ENCODE measurements around the gene UCHL5.
A peak's percentile ranks its signal among the peaks of the same experiment; 100 is the strongest.
"Not testable (repeated sequence)": the region's sequence is repeated elsewhere in the genome, so short reads cannot be mapped to it uniquely, and the experiment has no call there.

UCHL5 gene

GRCh38 chr1:193060406-193060805 lies 1.2 kb upstream of the UCHL5 start:
- H3K27me3 ChIP-seq (ENCODE audit: control insufficient read depth, insufficient read depth, low read length): no peaks in the 10 kb centered on the region
- peak overlapping the region; percentile 97 for H3K4me3 ChIP-seq (ENCODE audit: low read length)
- peaks cover 13% of the 10 kb centered on the region for H3K4me1 ChIP-seq (ENCODE audit: control insufficient read depth, insufficient read depth, low read length)
- H3K27ac ChIP-seq (ENCODE audit: low read depth, low read length): peak overlapping the region; percentile 100
- H3K9ac ChIP-seq (ENCODE audit: low read length): no peak overlapping the region
- no peaks in the 10 kb centered on the region for H3K36me3 ChIP-seq (ENCODE audit: control insufficient read depth, insufficient read depth, low read length)

DNA sequence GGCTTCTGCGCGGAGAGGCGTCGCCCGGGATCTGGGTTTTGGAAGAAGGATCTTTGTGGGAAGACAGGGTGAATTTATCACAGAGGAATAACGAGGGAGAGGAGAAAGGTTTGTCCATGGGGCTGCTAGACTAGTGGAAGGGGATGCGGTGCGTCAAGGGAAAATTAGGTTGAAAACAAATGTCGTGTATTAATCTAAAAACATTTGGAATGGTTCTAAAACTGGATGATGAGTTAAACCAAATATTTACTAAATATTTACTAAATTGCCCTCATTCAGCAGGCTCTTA lies 899 bp upstream of the UCHL5 start:
- H3K4me3 ChIP-seq (ENCODE audit: low read length): peak overlapping the region; percentile 97
- H3K36me3 ChIP-seq (ENCODE audit: control insufficient read depth, insufficient read depth, low read length): no peaks in the 10 kb centered on the region
- peak overlapping the region; percentile 100 for H3K27ac ChIP-seq (ENCODE audit: low read depth, low read length)
- H3K9ac ChIP-seq (ENCODE audit: low read length): peak overlapping the region; percentile 99
- H3K27me3 ChIP-seq (ENCODE audit: control insufficient read depth, insufficient read depth, low read length): no peaks in the 10 kb centered on the region
- H3K4me1 ChIP-seq (ENCODE audit: control insufficient read depth, insufficient read depth, low read length): peaks cover 13% of the 10 kb centered on the region

DNA sequence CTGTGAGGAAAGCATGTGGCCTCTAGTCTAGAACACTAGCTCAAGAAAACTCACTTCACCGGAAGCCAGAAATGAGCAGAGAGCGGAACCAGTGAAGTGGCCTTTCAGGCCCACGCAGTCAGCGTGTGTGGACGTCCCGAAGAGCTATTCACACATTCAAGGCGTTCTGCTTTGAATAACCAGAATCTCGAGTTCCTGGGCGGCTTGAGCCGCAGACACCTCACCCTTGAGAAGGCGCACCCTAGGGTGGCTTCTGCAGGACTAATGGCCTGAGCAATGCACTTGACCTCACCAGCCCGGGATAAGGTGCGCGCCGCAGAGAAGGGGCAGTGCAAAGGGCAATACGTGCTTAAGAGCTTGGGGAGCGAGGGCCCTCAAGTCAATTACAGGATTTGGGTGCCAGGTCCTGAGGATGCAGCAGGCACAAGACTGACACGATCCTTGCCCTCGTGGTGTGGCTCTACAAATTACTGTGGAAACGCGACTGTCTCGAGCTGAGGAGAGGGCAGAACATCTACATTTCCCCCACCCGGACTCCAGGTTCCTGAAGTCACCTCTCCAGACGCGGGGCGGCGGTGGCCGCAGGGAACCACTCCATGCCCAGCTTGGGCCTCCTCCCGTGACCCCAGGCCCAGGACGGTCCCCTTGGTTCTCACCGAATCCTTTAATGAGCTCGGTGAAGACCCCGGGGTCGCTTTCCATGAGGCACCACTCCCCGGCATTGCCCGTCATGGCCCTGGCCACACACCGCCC lies 455 bp downstream of the UCHL5 start:
- peaks cover 13% of the 10 kb centered on the region for H3K4me1 ChIP-seq (ENCODE audit: control insufficient read depth, insufficient read depth, low read length)
- H3K36me3 ChIP-seq (ENCODE audit: control insufficient read depth, insufficient read depth, low read length): no peaks in the 10 kb centered on the region
- no peaks in the 10 kb centered on the region for H3K27me3 ChIP-seq (ENCODE audit: control insufficient read depth, insufficient read depth, low read length)
- H3K4me3 ChIP-seq (ENCODE audit: low read length): peak overlapping the region; percentile 97
- H3K27ac ChIP-seq (ENCODE audit: low read depth, low read length): peak overlapping the region; percentile 100
- H3K9ac ChIP-seq (ENCODE audit: low read length): peak overlapping the region; percentile 90

- H3K27me3 ChIP-seq (ENCODE audit: control insufficient read depth, insufficient read depth, low read length): no peaks in the 10 kb centered on the region
- H3K36me3 ChIP-seq (ENCODE audit: control insufficient read depth, insufficient read depth, low read length): no peaks in the 10 kb centered on the region
- H3K9ac ChIP-seq (ENCODE audit: low read length): no peak overlapping the region
- H3K4me3 ChIP-seq (ENCODE audit: low read length): no peak overlapping the region
- H3K4me1 ChIP-seq (ENCODE audit: control insufficient read depth, insufficient read depth, low read length): peaks cover 3% of the 10 kb centered on the region
- no peak overlapping the region for H3K27ac ChIP-seq (ENCODE audit: low read depth, low read length)
Measured at GRCh38 chr1:193054169-193054675, 4.9 kb downstream of the UCHL5 start.

- not testable (repeated sequence) for H3K9ac ChIP-seq (ENCODE audit: low read length); H3K27ac ChIP-seq (ENCODE audit: low read depth, low read length); H3K4me3 ChIP-seq (ENCODE audit: low read length); H3K4me1 ChIP-seq (ENCODE audit: control insufficient read depth, insufficient read depth, low read length); H3K36me3 ChIP-seq (ENCODE audit: control insufficient read depth, insufficient read depth, low read length); H3K27me3 ChIP-seq (ENCODE audit: control insufficient read depth, insufficient read depth, low read length)
Measured at GRCh38 chr1:193048913-193049312, 10.2 kb downstream of the UCHL5 start.

DNA sequence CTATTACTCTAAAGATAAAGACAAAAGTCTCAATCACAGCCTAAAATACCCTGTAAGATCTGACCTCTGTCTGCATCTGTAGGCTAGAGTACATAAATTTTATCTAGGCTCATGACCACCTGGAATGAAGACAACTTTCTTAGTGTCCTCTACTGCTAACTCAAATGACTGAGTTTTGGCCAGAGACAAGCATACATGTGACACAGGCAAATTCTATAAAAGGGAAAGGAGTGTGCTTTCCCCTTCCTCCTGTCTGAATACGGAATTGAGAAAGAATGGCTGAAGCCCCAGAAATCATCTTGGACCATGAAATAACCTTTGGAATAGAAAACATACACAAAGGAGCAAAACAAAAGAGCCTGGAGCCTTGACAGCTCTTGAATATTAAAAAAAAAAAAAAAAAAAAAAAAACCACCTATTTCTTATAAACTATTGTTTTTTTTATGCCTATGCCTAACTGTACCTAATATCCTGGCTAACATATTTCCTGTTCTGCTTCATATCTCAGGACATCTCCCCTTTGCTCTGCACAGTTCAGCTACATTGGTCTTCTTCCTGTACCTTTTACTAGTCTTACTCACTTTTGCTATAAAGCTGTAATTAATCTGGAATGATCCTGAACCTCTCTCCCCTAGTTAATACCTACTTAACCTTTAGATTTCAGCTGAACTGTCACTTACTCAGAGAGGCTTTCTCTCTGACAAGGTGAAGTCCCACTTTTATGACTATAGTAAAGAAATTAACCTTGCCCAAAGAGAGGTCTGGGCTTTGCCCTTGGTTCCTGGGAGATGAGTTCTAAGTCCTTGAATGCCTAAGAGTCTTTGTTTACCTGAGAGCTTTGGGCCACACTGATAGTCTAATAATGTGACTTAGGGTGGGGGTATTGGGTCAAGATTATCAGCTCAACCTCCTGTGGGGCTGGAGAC lies 16.1 kb downstream of the UCHL5 start:
- Histone ChIP-seq H3K27me3 (ENCODE audit: control insufficient read depth, insufficient read depth, low read length) (no peaks in the 10 kb centered on the region), H3K9ac (ENCODE audit: low read length) (no peak overlapping the region), H3K36me3 (ENCODE audit: control insufficient read depth, insufficient read depth, low read length) (no peaks in the 10 kb centered on the region), H3K4me3 (ENCODE audit: low read length) (no peak overlapping the region), H3K27ac (ENCODE audit: low read depth, low read length) (no peak overlapping the region), H3K4me1 (ENCODE audit: control insufficient read depth, insufficient read depth, low read length) (no peaks in the 10 kb centered on the region)

- no peaks in the 10 kb centered on the region for H3K27me3 ChIP-seq (ENCODE audit: control insufficient read depth, insufficient read depth, low read length)
- H3K36me3 ChIP-seq (ENCODE audit: control insufficient read depth, insufficient read depth, low read length): no peaks in the 10 kb centered on the region
Measured at GRCh38 chr1:193040011-193040410, 19.1 kb downstream of the UCHL5 start.

DNA sequence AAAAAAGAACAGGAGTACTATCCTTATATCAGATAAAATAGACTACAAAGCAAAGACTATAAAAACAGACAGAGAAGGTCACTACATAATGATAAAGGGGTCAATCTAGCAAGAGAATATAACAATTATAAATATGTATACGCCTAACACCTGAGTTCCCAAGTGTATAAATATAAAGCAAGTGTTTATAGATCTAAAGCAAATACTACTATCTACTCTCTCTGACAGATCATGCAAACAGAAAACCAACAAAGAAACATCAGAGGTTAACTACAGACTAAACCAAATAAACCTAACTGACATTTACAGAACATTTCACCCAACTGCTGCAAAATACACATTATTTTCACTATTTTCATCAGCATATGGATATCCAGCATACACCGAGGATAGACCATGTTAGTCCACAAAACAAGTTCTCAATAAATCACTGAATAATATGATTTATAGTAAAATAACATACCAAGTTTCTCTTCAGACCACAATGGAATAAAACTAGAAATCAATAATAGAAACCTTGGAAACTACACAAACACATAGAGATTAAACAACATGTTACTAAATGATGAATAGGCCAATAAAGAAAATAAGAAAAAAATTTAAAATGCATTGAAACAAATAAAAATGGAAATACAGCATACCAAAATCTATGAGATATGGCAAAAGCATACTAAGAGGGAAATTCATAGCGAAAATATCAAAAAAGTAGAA lies 22.7 kb downstream of the UCHL5 start:
- no peaks in the 10 kb centered on the region for H3K4me1 ChIP-seq (ENCODE audit: control insufficient read depth, insufficient read depth, low read length)
- no peak overlapping the region for H3K4me3 ChIP-seq (ENCODE audit: low read length)
- H3K9ac ChIP-seq (ENCODE audit: low read length): no peak overlapping the region
- no peaks in the 10 kb centered on the region for H3K27me3 ChIP-seq (ENCODE audit: control insufficient read depth, insufficient read depth, low read length)
- no peak overlapping the region for H3K27ac ChIP-seq (ENCODE audit: low read depth, low read length)
- H3K36me3 ChIP-seq (ENCODE audit: control insufficient read depth, insufficient read depth, low read length): no peaks in the 10 kb centered on the region

More at GRCh38 chr1:193040011-193040410, 19.1 kb downstream of the UCHL5 start:
- Histone ChIP-seq H3K4me3 (ENCODE audit: low read length) (no peak overlapping the region), H3K27ac (ENCODE audit: low read depth, low read length) (no peak overlapping the region), H3K4me1 (ENCODE audit: control insufficient read depth, insufficient read depth, low read length) (no peaks in the 10 kb centered on the region), H3K9ac (ENCODE audit: low read length) (no peak overlapping the region)

- no peak overlapping the region for H3K9ac ChIP-seq (ENCODE audit: low read length)
- H3K27ac ChIP-seq (ENCODE audit: low read depth, low read length): no peak overlapping the region
- H3K4me3 ChIP-seq (ENCODE audit: low read length): no peak overlapping the region
- no peaks in the 10 kb centered on the region for H3K4me1 ChIP-seq (ENCODE audit: control insufficient read depth, insufficient read depth, low read length)
- H3K36me3 ChIP-seq (ENCODE audit: control insufficient read depth, insufficient read depth, low read length): no peaks in the 10 kb centered on the region
- no peaks in the 10 kb centered on the region for H3K27me3 ChIP-seq (ENCODE audit: control insufficient read depth, insufficient read depth, low read length)
Measured at GRCh38 chr1:193033610-193034009, 25.6 kb downstream of the UCHL5 start.

- not testable (repeated sequence) for H3K27ac ChIP-seq (ENCODE audit: low read depth, low read length); H3K27me3 ChIP-seq (ENCODE audit: control insufficient read depth, insufficient read depth, low read length); H3K36me3 ChIP-seq (ENCODE audit: control insufficient read depth, insufficient read depth, low read length); H3K4me1 ChIP-seq (ENCODE audit: control insufficient read depth, insufficient read depth, low read length); H3K9ac ChIP-seq (ENCODE audit: low read length); H3K4me3 ChIP-seq (ENCODE audit: low read length)
Measured at GRCh38 chr1:193032643-193033427, 26.3 kb downstream of the UCHL5 start.

- Histone ChIP-seq H3K27ac (ENCODE audit: low read depth, low read length) (no peak overlapping the region), H3K4me1 (ENCODE audit: control insufficient read depth, insufficient read depth, low read length) (no peaks in the 10 kb centered on the region), H3K27me3 (ENCODE audit: control insufficient read depth, insufficient read depth, low read length) (no peaks in the 10 kb centered on the region), H3K36me3 (ENCODE audit: control insufficient read depth, insufficient read depth, low read length) (no peaks in the 10 kb centered on the region), H3K4me3 (ENCODE audit: low read length) (no peak overlapping the region), H3K9ac (ENCODE audit: low read length) (no peak overlapping the region)
Measured at GRCh38 chr1:193031431-193031830, 27.7 kb downstream of the UCHL5 start.

GRCh38 chr1:193030280-193030679 lies 28.9 kb downstream of the UCHL5 start:
- Histone ChIP-seq H3K27me3 (ENCODE audit: control insufficient read depth, insufficient read depth, low read length) (no peaks in the 10 kb centered on the region), H3K36me3 (ENCODE audit: control insufficient read depth, insufficient read depth, low read length) (no peaks in the 10 kb centered on the region), H3K4me1 (ENCODE audit: control insufficient read depth, insufficient read depth, low read length) (no peaks in the 10 kb centered on the region), H3K4me3 (ENCODE audit: low read length) (no peak overlapping the region), H3K9ac (ENCODE audit: low read length) (no peak overlapping the region), H3K27ac (ENCODE audit: low read depth, low read length) (no peak overlapping the region)

Measured in rectal smooth muscle tissue (tissue), 1 donor.